Endothelial cell of umbilical vein (primary cell): ENCODE data around the gene ASS1.
A peak's percentile ranks its signal among the peaks of the same experiment; 100 is the strongest.

Experiments
- POLR2A ChIP-seq: IDR thresholded peaks from 2 replicates; pipeline ENCODE4 v1.6.1; 2012; ENCODE audit warnings: low read depth, mild to moderate bottlenecking, control low read depth, low read length
- POLR2AphosphoS5 ChIP-seq: IDR thresholded peaks from 2 replicates; pipeline ENCODE4 v1.6.1; 2012; ENCODE audit warnings: low read depth, mild to moderate bottlenecking, control low read depth, low read length, moderate library complexity; ENCODE audit not compliant: insufficient read depth
- TF ChIP-seq, protein P1 (sequence below), 2 donors: IDR thresholded peaks; 1 replicate in 1 of 2; 2 replicates in 1 of 2; pipeline ENCODE4 v1.5.1; 2011; ENCODE audit warnings: low read length in 2 of 2, mild to moderate bottlenecking in 2 of 2, moderate library complexity in 2 of 2, control low read depth in 1 of 2, inconsistent platforms in 1 of 2, low read depth in 1 of 2; ENCODE audit not compliant: insufficient read depth in 1 of 2; ENCODE audit errors: extremely low read depth in 1 of 2

DNA sequence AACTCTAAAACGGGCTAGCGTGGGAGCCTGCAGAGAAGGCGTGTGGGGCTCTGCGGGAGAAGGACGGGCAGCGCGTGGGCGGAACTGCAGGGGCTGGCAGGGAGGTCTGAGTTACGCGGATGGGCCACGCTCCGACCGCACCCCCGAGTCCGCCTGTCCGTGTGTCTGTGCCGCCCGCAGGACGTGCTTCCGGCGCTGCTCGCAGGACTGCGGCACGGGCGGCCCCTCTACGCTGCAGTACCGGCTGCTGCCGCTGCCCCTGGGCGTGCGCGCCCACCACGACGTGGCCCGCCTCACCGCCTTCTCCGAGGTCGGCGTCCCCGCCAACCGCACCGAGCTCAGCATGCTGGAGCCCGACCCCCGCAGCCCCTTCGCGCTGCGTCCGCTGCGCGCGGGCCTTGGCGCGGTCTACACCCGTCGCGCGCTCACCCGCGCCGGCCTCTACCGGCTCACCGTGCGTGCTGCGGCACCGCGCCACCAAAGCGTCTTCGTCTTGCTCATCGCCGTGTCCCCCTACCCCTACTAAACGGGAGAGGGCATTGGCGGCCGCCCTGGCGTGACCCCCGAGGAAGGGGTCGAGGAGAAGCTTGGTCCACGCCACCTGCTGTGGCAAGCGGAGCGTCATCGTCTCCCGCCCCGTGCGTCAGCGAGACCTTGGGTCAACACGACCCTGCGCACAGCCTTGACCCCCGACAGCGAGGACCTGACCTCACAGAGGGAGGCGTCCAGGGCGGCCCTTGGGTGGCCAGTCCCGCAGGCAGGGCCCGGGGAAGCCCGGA lies 11.4 kb upstream of the ASS1 start:
- TF ChIP-seq, protein P1, sequence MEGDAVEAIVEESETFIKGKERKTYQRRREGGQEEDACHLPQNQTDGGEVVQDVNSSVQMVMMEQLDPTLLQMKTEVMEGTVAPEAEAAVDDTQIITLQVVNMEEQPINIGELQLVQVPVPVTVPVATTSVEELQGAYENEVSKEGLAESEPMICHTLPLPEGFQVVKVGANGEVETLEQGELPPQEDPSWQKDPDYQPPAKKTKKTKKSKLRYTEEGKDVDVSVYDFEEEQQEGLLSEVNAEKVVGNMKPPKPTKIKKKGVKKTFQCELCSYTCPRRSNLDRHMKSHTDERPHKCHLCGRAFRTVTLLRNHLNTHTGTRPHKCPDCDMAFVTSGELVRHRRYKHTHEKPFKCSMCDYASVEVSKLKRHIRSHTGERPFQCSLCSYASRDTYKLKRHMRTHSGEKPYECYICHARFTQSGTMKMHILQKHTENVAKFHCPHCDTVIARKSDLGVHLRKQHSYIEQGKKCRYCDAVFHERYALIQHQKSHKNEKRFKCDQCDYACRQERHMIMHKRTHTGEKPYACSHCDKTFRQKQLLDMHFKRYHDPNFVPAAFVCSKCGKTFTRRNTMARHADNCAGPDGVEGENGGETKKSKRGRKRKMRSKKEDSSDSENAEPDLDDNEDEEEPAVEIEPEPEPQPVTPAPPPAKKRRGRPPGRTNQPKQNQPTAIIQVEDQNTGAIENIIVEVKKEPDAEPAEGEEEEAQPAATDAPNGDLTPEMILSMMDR (IDR thresholded peaks at IDR 0.05; ENCODE audit: extremely low read depth in 1 of 2, insufficient read depth in 1 of 2, low read depth in 1 of 2, low read length in 2 of 2) = peak; percentile 62 to 74
- TF ChIP-seq POLR2A (no peak), POLR2AphosphoS5 (no peak)
